ENCODE data around the gene SLC39A8.
"Not testable (repeated sequence)": the region's sequence is repeated elsewhere in the genome, so short reads cannot be mapped to it uniquely, and the experiment has no call there.

SLC39A8 gene

DNA sequence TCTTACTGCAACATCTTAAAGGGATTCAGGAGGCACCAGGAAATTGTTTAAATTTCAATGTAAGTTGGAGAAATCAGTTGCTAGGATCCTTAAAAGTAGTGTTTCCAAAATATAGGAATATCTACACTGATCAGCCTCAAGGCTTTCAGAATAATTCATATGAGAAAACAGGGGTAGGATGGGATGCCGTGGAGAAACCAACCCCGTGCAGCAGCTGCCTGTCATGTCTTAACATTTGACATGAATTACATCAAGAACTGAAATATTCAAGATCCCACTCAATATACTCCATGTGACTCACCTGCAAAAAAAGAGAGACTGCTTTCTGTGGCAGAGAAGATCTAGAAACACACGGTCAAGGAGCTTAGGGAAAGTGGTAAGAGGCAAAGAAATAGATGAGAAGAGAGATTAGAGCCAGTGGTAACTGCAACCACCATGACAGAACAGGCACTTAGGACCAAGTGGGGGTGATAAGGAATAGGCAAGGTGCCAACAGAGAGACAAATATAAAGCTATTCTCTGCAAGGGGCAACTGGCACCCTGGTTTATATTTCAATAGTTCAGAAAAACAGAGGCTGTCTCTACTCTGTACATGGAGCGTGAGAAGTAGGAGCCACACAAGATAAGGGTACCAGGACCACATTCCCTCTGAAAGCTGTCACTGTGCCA, 64.0 kb downstream of the SLC39A8 start:
- TF ChIP-seq, protein P1, sequence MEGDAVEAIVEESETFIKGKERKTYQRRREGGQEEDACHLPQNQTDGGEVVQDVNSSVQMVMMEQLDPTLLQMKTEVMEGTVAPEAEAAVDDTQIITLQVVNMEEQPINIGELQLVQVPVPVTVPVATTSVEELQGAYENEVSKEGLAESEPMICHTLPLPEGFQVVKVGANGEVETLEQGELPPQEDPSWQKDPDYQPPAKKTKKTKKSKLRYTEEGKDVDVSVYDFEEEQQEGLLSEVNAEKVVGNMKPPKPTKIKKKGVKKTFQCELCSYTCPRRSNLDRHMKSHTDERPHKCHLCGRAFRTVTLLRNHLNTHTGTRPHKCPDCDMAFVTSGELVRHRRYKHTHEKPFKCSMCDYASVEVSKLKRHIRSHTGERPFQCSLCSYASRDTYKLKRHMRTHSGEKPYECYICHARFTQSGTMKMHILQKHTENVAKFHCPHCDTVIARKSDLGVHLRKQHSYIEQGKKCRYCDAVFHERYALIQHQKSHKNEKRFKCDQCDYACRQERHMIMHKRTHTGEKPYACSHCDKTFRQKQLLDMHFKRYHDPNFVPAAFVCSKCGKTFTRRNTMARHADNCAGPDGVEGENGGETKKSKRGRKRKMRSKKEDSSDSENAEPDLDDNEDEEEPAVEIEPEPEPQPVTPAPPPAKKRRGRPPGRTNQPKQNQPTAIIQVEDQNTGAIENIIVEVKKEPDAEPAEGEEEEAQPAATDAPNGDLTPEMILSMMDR (IDR thresholded peaks at IDR 0.05; ENCODE audit: borderline replicate concordance, insufficient read depth, low read depth, low read length), result no peak
- H3K4me3 ChIP-seq (ENCODE audit: low read depth, low read length), result no peak overlapping the region

DNA sequence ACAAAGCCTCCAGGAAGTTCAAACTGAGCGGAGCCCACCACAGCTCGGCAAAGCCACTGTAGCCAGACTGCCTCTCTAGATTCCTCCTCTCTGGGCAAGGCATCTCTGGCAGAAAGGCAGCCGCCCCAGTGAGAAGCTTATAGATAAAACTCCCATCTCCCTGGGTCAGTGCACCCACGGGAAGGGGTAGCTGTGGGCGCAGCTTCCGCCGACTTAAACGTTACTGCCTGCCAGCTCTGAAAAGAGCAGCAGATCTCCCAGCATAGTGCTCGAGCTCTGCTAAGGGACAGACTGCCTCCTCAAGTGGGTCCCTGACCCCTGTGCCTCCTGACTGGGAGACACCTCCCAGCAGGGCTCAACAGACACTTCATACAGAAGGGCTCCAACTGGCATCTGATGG, 72.0 kb downstream of the SLC39A8 start:
- not testable (repeated sequence) for H3K4me3 ChIP-seq (ENCODE audit: low read depth, low read length)

DNA sequence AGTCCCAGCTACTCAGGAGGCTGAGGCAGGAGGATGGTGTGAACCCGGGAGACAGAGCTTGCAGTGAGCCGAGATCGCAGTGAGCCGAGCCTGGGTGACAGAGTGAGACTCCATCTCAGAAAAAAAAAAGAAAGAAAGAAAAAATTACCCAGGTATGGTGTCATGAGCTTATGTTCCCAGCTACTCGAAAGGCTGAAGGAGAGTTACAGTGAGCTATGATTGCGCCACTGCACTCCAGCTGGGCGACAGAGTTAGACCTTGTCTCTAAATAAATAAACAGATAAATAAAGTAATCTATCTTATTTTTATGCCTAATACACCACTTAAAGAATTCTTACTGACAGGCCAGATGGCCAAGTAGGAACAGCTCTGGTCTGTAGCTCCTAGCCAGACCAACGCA, 73.0 kb downstream of the SLC39A8 start:
- H3K4me3 ChIP-seq (ENCODE audit: low read depth, low read length), result no peak overlapping the region
- TF ChIP-seq, protein P1 (IDR thresholded peaks at IDR 0.05; ENCODE audit: borderline replicate concordance, insufficient read depth, low read depth, low read length), result no peak

DNA sequence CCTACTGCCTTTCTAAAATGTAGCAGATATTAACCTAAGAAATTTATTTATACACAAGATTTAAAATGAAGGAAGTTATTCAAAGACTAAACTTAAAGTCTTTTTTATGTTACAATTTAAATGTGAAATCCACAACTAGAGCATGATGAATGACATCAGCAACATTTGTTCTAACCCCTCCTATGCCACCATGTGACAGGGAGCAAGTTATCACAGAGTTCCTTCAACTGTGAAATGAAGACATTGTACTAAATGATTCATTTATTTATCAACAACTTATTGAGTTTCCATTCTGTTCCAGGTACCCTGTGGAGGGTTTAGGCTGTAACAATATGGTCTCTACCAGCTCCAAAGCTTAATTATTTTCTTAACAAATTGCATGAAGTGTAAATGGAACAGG, 76.9 kb downstream of the SLC39A8 start:
- no peak overlapping the region for H3K4me3 ChIP-seq (ENCODE audit: low read depth, low read length)
- TF ChIP-seq, protein P1 (IDR thresholded peaks at IDR 0.05; ENCODE audit: borderline replicate concordance, insufficient read depth, low read depth, low read length), result no peak

DNA sequence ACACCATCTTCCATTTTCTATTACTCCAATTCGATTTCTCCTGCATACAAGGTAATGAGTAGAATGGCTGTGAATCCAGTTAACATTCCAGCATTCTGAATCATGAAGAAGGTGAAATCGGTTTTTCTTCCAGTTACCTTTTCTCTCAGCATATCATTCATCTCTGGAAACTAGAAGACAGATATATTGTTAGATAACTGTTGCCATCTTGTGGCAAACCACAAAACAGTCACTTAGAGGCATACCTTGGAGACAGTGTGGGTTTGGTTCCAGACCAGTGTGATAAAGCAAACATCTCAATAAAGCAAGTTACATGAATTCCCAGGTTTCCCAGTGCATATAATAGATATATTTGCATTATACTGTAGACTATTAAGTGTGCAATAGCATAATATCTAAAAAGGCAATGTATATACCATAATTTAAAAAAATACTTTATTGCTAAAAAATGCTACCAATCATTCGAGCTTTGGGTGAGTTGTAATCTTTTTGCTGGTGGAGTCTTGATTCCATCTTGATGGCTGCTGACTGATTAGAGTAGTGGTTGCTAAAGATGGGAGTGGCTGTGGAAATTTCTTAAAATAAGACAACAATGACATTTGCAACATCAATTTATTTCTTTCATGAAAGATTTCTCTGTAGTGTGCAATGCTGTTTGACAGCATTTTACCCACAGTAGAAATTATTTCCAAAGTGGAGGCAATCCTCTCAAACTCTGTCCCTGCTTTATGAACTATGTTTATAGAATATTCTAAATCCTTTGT, 82.1 kb downstream of the SLC39A8 start:
- TF ChIP-seq, protein P1 (IDR thresholded peaks at IDR 0.05; ENCODE audit: borderline replicate concordance, insufficient read depth, low read depth, low read length), result peak; percentile 17; the same call in 1 of the 2 replicates
- H3K4me3 ChIP-seq (ENCODE audit: low read depth, low read length), result no peak overlapping the region

DNA sequence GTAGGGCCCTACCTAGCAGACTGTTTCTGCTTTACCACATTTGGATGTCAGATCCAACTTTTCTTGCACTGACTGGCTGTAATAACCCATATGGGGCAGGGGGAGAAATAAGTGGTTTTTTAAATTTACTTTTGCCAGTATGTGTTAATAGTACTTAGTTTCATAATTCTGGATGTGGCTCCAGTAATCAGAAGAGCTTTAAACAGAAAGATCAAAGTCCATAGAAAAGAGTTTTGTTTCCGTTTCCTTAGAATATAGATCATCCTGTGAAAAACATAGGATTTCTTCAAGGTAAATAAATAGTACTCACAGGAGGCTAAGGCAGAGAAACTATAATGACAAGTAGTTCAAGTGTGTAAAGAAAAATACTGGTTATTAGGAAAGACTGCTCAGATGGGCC, 85.6 kb downstream of the SLC39A8 start:
- no peak overlapping the region for H3K4me3 ChIP-seq (ENCODE audit: low read depth, low read length)
- TF ChIP-seq, protein P1 (IDR thresholded peaks at IDR 0.05; ENCODE audit: borderline replicate concordance, insufficient read depth, low read depth, low read length), result no peak

DNA sequence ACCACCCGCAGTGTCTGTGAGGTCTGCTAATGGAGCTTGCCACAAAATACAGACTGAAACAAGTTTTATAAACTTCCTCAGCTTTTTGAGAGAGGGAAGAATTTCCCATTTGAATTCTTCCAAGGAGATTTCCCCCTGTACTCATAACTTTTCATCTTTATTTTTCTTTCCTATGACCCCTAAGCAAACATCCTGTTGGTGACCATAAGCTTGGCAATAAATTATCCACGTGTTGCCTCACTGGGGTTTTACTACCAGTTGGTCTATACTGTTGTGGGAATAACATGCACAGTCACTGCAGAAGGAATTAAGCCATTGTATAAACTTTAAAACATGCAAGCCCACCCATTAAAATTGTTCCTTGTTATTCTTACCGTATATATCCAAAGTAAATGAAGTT, 86.2 kb downstream of the SLC39A8 start:
- TF ChIP-seq, protein P1 (IDR thresholded peaks at IDR 0.05; ENCODE audit: borderline replicate concordance, insufficient read depth, low read depth, low read length), result no peak
- H3K4me3 ChIP-seq (ENCODE audit: low read depth, low read length), result no peak overlapping the region
